SW480 (cell line): ENCODE results near the gene PLEKHA3.

ENCODE experiments used
- DNase-seq: peaks from one replicate; pipeline ENCODE4 v3.0.0-alpha.2; 2016; ENCODE audit warnings: low spot score

Gene PLEKHA3

DNA sequence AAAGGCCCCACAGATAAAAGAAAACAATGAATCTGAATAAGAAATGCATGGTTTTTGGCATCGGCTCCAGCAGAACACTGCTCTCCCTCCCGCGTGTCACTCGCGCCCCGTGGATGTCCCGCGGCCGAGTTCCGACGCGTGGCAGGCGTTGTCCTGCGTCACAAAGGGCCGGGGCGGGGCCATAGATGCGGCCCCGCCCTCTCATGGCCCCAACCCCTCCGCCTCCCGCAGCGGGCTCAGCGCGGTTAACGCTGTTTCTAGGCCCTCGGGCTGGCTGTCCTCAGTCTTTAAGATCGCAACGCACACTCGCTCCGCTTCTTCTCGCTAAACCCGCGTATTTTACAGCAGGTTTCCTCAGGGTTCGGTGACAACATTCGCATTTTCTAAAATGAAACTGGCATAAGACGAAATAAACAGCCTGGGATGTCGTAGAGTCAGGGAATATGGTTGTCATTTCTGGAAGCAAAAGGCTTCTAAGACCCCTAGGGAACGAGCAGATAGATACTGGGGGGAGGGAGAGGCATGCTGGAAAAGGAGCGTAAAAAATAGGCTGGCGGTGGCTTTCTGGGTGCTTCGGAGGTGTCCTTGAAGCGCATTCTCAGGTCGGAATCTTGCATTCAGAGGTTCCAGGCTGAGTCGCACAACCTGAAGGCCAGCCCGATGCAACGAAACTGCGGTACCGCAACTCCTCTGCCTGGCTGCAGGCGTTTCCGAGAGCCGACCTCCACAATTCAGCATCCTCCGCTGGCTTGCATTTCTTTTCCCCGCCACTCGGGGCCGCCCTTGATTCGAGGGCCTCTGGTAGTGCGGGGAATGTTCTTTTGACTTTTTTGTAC, 1.6 kb upstream of the PLEKHA3 start, which contains the start of gene FKBP7:
Gene FKBP7 (minus strand): TSS at position 162 of the 836 bp plus-strand sequence. CDS start 101 bp downstream, at position 61.
- DNase-seq = peak; percentile 88

DNA sequence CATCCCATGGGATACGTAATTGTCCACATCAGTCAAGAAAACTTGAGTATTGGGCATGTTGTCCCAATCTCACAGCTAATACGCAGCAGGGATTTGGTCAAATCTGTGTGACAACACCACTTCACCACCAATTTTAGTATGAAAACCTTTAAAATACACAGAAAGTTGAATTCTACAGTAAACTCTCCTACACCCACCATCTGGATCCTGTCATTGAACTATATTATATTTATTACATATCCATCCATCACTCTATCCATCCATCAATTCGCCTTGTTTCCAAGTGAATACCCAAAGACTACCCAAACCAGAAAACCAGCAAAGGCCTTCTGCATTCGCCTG, 1.0 kb upstream of the PLEKHA3 start:
- no peak for DNase-seq

DNA sequence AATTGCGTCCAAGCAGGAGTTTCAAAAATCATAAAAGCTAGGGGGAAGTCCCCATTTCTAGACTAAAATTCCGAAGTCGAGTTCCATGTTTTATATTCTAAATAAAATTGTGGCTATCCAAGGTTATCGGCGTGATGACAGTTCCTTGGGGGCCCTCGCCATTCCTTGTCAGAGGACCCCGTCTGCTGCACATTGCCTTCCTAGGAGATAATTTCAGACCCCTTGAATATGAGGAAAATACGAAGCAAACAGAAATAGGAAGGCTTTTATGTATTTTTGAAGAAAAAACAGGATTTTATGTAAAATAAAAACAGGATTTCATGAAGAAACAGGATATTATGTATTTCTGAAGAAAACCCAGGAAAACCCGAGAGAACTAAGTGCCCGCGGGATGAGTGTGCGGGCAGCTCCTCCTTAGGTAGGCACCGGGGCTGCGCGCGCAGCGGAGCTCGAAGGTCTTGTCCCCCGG, 465 bp upstream of the PLEKHA3 start:
- DNase-seq = no peak

DNA sequence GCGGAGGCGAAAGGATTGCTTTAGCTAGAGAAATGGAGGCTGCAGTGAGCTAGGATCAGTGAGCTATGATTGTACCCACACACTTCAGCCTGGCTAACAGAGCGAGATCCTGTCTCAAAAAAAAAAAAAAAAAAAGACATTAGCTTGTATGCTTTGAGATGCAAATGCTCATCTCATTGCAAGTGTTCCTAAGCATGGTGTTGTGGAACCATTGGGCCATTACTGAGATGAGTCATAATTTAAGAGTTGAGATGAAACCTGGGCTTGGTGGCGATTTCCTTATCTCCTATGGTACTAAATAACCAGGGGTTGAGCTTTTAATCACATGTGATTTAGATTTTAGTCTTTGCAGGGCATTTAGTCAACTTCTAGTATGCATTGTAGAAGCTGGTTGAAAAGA, 2.2 kb downstream of the PLEKHA3 start:
- peak; percentile 17 for DNase-seq

DNA sequence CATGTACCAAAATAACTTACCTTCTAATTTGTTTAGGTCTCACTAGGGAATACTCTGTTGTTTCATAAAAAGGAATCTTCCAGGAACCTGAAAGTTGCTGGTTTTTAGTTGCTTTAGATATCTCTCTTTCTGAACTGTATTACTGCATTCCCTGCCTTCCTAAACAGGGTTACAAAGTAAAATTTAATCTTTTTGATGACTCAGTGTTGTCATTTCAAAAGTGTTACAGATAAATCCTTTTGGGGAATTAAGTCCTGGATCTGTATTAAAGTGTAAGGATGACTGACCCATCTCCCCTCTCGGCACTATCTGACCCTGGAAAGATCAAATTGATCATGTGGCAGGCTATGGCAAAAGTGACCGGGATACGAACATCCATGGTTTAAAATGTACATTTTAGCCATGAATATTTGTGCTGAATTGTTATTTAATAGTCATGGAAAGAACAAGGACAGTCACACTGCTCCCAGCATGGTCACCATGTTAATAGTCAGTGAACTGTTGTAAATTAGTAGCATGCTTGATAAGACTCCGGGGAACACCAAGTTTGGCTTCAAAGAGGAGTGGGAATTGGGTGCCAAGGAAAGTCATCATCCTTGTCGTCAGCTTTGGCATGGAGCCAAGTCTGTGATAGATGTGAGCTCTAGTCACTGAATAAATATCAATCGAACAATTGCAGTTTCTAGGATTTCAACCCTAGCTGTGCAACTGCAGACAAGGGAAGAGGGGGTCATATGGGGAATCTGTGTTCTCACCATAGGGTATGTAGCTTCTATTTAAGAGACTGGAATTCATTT, 4.2 kb downstream of the PLEKHA3 start:
- no peak for DNase-seq

DNA sequence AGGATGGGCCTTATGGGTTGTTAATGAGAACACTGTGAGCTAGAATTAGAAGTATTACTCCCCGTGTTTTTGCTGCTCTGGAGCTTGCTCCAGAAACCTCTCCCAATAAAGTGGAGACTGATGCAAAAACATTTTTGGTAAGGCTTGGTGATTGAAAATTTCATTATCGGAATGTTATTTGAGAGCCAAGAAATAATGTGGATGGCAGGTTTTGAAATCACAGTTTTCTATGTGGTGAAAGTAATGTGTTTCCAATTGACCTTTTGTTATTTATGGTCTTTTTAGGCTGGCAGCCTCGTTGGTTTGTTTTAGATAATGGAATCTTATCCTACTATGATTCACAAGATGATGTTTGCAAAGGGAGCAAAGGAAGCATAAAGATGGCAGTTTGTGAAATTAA, 5.1 kb downstream of the PLEKHA3 start:
- no peak for DNase-seq

DNA sequence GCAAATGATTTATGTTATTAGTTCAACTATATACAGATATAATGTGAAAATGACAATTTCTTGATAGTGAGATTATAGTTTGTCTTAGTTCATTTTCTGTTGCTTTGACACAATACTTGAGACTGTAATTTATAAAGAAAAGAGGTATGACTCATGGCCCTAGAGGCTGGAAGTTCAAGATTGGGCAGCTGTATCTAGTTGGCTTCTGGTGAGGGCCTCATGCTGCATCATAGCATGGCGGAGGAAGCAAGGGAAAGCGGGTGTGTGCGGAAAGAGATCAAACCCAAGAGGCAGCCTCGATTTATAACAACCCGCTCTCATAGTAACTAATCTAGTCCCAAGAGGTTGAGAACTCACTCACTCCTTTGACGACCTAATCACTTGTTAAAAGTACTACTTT, 11.4 kb downstream of the PLEKHA3 start:
- DNase-seq = no peak

DNA sequence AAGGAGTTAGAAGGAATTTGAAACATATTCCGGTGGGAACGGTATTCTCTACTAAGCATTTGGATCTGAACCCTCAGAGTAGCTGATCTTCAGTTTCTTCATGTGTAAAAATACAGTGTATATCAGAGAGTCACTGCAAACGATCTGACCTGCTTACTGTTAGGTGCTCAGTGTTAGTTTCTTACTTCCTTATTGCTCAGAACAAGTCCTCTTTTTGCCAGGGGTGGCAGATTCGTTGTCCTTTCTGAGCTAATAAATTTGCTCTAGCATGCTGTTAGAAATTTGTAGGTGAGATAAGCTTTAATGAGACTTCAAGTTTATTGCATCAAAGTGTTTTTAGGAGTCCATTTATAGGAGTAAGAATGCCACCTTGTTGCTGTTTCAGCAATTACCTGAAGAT, 15.8 kb downstream of the PLEKHA3 start:
- DNase-seq = no peak

DNA sequence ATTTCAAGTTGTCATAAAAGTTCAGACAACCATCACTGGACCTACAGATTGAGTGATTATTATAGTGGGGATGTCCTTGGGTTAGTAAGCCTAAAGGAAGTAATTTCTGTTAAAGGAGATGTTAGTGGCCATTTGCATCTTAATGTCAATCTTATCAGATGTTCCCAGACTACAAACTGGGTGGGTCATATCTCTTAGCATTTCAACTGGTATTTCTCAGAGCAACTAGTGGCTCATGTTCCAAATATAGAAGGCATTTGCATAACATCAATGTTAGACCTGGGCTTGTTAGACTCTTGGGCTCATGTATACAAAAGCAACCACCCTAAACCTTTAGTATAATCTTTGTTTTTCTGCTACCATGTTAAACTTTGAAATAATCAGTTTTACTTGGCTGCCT, 17.9 kb downstream of the PLEKHA3 start:
- DNase-seq = no peak

DNA sequence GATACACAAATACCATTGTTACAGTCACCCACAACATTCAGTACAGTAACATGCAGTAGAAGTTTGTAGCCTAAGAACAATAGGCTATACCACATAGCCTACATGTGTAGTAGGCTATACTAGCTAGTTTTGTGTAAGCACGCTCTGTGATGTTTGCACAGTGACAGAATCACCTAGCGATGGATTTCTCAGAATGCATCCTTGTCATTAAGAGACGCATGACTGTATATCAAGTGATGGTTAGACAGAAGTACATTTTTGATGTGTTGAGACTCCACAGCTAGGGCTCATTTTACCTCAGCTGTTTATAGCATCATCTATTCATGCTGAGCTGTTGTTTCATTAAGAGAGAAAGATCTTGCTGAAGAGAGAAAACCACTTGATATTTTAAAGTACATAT, 19.4 kb downstream of the PLEKHA3 start:
- no peak for DNase-seq

DNA sequence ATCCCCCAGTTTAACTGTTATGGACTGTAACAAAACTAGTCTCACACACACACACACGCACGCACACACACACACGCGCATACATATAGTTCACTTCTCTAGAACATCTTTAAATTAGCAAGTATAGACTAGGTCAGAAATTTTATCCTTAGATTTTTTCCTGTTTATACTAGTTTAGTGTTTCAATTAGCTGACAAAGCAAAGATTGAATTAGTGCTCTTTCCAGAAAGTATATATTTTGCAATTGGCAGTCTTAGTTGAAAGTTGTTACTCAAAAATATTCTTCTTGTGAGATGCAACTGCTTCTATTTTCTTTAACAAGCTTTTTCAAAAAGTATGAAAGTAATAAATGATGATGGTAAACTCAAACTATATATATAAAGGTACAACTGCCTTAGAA, 22.5 kb downstream of the PLEKHA3 start:
- no peak for DNase-seq

DNA sequence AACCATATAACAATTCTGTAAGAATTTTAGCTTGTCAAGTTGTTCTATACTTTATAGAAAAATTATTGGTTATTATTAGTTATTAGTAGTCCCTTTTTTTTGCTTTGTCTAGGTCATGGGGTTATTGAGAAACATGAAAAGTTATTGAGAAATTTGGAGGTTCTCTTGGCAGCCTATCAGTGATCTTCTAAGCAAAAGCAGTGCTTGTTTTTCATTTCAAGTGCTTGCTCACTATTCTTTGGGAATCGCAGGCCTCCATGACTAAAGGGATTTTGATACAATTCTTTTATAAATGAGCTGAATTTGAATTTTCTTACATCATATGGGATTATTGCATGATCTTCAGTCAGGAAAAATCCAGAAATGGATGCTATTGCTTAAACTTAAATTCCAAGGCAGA, 25.8 kb downstream of the PLEKHA3 start:
- no peak for DNase-seq

DNA sequence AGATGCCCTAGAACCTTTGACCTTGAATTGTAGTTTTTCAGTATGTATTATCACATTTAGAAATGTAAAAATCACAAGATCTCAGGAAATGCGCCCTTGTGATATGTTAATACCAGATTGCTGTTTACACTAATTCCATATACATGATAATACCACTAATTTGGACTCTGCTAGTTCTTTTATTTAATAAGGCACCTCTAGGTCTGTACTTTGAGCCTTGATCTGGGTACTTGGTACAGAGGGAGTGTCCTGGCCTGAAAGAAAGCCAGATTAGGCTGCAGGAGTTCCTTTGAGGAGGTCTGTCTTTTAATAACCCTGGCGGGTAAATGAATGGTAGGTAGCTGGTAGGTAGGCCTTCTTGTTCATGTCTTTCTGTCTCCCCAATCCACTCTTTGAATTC, 26.3 kb downstream of the PLEKHA3 start:
- DNase-seq = no peak

DNA sequence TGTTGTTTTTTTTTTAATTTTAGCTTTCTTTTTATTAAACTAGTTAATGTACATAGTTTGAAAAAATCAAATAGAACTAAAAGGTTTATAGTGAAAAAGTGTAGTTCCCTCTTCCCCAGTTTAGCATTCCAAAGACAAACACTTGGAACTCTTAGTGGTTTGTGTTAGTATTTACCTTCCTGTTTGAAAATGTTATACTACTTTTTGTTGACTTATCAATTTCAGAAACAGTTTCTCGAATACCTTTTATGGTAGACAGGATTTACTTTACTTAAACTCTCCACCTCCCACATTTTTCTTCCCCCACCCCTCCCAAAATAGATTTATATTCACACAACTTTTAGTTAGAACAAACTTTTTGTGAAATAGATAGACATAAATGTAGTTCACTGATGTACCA, 26.7 kb downstream of the PLEKHA3 start:
- no peak for DNase-seq

DNA sequence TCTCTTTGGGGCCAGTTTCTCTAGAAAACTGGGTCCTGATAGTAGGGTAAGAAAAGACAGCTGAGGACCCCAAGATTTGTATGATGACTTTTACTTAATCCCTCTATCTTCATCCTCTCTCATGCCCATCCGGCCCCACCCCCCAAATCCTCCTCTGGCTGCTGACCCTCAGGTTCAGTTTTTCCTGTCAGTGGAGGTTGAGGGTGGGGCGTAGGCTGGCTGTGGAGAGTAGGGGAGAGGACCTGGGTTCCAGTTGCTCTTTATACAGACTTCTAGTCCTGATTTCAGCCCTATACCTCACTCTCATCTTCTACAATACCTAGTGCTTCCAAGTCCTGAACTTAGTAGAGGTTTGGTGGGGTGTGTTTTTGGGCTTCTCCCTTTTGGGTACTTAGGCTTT, 28.4 kb downstream of the PLEKHA3 start:
- DNase-seq = no peak

DNA sequence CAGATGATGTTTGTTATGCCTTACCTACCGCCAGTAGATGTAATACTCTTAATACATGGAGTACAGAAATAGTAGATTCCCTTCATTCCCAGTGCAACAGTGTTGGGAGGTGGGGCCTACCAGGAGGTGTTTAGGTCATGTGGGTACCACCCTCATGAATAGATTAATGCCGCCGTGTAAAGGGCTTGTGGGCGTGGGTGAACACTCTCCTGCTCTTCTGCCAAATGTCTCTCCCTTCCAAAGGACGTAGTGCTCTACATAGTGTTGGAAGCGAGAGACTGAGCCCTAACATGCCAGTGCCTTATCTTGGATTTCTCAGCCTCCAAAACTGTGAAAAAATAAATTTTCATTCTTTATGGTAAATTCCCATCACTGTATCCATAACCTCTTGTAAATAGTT, 30.1 kb downstream of the PLEKHA3 start:
- DNase-seq = no peak

DNA sequence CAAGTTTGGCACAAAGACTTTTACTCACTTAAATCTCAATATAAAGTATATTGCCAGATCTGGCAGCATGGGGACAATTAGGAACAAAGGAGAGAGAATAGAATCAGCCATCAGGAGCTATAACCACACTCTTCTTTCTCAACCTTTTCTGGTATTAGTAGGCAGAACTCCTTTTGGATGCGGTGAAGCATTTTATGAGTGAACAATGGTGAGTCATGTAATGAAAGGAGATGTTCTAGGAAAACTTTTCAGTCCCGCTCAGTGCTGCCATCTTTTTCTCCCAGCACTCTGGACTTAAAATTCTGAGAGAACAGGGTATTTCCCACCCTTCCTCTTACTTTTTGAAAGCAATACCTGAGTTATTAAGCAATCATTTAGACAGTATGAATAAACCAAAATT, 32.2 kb downstream of the PLEKHA3 start:
- no peak for DNase-seq

DNA sequence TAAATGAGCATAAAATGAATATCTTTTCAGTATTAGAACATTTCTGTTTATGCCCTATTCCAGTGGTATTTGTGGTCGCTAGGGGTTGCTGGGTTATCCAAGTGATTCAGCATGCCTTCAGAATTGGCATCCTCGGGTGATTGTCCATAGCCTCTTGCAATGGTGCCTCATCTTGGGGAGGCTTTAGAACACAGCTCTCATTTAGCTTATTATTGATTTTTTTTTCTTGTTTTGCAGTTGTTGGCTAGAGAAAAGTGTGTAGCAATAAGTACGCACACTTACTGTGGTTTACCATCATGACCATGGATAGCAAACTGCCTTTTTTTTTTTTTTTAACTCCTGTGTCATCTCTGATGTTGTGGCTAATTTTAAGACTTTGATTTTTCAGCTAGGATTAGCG, 33.6 kb downstream of the PLEKHA3 start:
- no peak for DNase-seq

DNA sequence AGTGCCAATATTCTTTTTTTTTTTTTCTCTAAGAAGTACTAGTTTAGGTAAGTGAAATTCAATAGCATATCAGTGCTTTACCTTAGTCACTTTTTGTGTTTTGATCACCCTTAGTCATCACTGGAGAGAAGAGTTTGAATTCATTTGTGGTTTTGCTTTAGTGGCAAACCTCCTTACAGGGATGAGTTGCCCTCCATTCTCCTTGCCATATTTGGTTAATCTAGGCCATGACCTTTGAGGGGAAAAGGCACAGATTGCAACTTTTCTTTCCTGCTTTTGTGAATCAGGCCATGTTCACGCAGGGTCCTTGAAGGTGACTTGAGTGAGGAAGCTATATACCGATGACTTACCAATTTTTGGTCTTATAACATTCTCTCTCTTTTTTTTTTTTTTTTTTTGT, 34.4 kb downstream of the PLEKHA3 start:
- DNase-seq = no peak

DNA sequence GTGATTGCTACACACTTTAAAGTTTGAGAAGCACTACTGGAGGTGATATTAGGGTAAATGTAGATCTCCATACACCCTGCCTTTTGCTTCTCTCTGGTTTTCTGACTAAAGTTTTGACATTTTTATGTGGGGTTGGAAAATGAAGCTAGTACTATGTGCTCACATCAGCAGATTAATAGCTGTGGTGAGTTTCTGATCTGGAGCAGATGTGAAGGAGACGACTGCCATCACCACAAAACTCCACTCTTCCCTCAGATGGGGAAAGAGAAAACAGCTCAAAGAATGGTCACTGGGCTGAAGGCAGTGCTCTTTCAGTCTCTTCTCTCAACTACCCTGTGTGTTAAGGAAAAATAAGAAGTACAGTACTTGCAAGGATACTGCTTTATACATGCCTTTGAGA, 37.2 kb downstream of the PLEKHA3 start:
- DNase-seq = no peak

DNA sequence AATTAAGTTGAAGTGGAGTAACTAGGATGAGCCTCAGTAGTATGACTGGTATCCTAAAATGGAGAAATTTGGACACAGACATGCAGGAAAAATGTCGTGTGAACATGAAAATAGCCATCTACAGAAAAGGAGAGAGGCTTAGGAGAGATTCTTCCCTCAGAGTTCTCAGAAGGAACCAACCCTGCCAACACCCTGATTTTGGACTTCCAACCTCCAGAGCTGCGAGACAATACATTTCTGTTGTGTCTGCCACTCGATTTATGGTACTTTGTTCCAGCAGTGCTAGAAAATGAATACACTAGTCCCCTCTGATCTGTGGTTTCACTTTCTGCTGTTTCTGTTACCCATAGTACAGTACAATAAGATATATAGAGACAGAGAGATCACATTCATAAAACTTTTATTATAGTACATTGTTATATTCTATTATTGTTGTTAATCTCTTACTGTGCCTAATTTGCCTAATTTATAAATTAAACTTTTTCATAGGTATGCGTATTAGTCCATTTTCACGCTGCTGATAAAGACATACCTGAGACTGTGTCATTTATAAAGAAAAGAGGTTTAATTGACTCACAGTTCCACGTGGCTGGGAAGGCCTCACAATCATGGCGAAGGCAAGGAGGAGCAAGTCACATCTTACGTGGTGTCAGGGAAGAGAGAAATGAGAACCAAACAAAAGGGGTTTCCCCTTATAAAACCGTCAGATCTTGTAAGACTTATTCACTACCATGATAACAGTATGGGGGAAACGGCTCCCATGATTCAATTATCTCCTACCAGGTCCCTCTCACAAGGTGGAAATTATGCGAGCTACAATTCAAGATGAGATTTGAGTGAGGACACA, 41.3 kb downstream of the PLEKHA3 start:
- DNase-seq = no peak

DNA sequence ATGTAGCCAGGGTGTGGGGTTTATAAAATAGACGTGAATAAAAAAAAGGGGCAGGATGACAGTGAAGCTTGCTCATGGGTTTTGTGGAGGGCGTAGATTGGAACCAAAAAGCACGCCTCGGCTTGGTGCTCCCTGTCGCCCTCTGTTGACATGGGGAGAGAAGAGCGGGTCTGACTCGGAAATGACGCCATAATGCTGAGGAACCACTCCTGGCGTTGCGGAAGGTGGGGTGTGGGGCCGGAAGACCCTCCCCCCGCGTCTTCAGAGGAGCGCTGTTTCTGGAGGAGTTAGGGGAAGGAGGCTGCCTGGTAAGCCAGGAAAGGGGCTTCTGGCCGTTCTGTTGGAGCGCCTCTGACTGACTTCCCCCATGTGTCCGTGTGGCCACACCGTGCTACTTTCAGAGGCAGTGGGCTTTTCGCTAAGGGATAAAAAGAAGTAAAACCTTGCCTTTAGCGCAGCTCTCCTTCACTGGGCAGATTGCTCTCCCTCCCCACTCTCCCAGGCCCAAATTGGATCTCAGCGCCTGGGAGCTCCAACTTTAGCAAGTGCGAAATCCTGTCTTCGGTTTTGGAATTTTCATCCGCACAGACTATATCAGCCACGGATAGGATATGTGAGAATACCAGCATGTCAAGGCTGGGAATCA, 42.8 kb downstream of the PLEKHA3 start:
- DNase-seq = peak; percentile 76
